Suprapubic skin (tissue), 4 donors: ENCODE data around the gene C2orf42. TPM values are rescaled to one million over a fixed set of nuclear protein-coding genes. Genes with fewer than 3 reads are reported as not detected.
"Not testable (repeated sequence)": the region's sequence is repeated elsewhere in the genome, so short reads cannot be mapped to it uniquely, and the experiment has no call there.

Experiments used
- DNase-seq, 2 donors: peaks; one replicate each; pipeline ENCODE4 v3.0.0-alpha.2; 2019; ENCODE audit warnings: low spot score in 2 of 2
- H3K27ac ChIP-seq: fragments of 200-600 bp; sonication (generic); one replicate; pipeline ENCODE4 v1.5.1; 2019
- H3K27me3 ChIP-seq: fragments of 200-600 bp; sonication (generic); one replicate; pipeline ENCODE4 v1.5.1; 2019
- H3K36me3 ChIP-seq: fragments of 200-600 bp; sonication (generic); one replicate; pipeline ENCODE4 v1.5.1; 2019
- H3K4me1 ChIP-seq: fragments of 200-600 bp; sonication (generic); one replicate; pipeline ENCODE4 v1.5.1; 2019
- H3K4me3 ChIP-seq: fragments of 200-600 bp; sonication (generic); one replicate; pipeline ENCODE4 v1.5.1; 2019; ENCODE audit warnings: mild to moderate bottlenecking
- H3K9me3 ChIP-seq: fragments of 200-600 bp; sonication (generic); one replicate; pipeline ENCODE4 v1.5.1; 2019
- EP300 ChIP-seq: sonication (generic); formaldehyde crosslinking; IDR thresholded peaks from one replicate; pipeline ENCODE4 v1.6.1; 2017; ENCODE audit warnings: antibody characterized with exemption
- POLR2A ChIP-seq, 2 donors: fragments of 450-650 bp; IDR thresholded peaks; one replicate each; pipeline ENCODE4 v1.6.1; 2017; ENCODE audit warnings: antibody characterized with exemption in 2 of 2, mild to moderate bottlenecking in 2 of 2, moderate library complexity in 2 of 2
- POLR2AphosphoS5 ChIP-seq, 3 donors: sonication (generic); formaldehyde crosslinking; IDR thresholded peaks; one replicate each; pipeline ENCODE4 v1.6.1; 2017; ENCODE audit warnings: antibody characterized with exemption in 3 of 3
- WGBS: methylation state at CpG from one replicate; pipeline ENCODE4 v1.1.5; 2018; 5-methylcytosine and 5-hydroxymethylcytosine counted together
- total RNA-seq, 4 donors: library from RNA; depleted of rRNA; stranded (reverse); fragments of >200 nt; gene quantifications; one replicate each; pipeline ENCODE4 v1.1.0, GENCODE V29; 2016
- TF ChIP-seq, protein P1 (sequence below), 2 donors: fragments of 200-600 bp in 1 of 2; fragments of 450-650 bp in 1 of 2; sonication (generic) in 1 of 2; IDR thresholded peaks; one replicate each; pipeline ENCODE4 v1.5.1; 2016 to 2019; ENCODE audit warnings: antibody characterized with exemption in 2 of 2, mild to moderate bottlenecking in 1 of 2, moderate library complexity in 1 of 2

Gene C2orf42
- total RNA-seq, 4 donors from 2014 or later, result 12.4 to 21.6 (median 15.3) TPM

DNA sequence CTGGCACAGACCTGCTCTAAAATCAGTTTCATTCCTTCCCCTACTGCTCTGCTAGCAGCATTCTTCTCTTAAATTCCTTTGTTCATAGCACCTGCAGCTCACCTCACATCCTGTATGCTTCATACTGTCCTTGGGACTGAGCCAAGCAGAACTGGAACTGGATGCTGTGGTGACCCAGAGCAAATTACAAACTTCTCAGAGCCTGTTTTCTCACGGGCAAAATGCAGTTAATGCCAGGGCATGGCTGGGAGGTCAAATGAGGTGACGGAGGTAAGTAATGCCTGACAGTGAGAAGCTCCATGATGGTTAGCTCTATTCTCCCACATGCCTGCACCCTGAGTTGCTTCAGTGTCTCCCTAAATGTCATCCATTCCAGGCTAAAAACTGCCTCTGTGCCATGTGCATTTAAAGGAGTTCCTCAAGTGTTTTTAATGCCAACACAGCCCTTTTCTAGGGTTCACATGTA, 29.7 kb downstream of the C2orf42 start:
- Histone ChIP-seq H3K27me3 (no peaks in the 10 kb centered on the region), H3K4me1 (no peaks in the 10 kb centered on the region), H3K36me3 (peaks cover 80% of the 10 kb centered on the region), H3K4me3 (no peak overlapping the region), H3K27ac (no peak overlapping the region), H3K9me3 (no peaks in the 10 kb centered on the region)
- DNase-seq, result no peak
- WGBS, result 71% methylated on average over 2 of the region's 2 CpGs
- TF ChIP-seq EP300, result no peak
- TF ChIP-seq, protein P1, sequence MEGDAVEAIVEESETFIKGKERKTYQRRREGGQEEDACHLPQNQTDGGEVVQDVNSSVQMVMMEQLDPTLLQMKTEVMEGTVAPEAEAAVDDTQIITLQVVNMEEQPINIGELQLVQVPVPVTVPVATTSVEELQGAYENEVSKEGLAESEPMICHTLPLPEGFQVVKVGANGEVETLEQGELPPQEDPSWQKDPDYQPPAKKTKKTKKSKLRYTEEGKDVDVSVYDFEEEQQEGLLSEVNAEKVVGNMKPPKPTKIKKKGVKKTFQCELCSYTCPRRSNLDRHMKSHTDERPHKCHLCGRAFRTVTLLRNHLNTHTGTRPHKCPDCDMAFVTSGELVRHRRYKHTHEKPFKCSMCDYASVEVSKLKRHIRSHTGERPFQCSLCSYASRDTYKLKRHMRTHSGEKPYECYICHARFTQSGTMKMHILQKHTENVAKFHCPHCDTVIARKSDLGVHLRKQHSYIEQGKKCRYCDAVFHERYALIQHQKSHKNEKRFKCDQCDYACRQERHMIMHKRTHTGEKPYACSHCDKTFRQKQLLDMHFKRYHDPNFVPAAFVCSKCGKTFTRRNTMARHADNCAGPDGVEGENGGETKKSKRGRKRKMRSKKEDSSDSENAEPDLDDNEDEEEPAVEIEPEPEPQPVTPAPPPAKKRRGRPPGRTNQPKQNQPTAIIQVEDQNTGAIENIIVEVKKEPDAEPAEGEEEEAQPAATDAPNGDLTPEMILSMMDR (IDR thresholded peaks at IDR 0.05), result no peak
- no peak for TF ChIP-seq POLR2AphosphoS5 (IDR thresholded peaks at IDR 0.05)
- no peak for TF ChIP-seq POLR2A (IDR thresholded peaks at IDR 0.05)

DNA sequence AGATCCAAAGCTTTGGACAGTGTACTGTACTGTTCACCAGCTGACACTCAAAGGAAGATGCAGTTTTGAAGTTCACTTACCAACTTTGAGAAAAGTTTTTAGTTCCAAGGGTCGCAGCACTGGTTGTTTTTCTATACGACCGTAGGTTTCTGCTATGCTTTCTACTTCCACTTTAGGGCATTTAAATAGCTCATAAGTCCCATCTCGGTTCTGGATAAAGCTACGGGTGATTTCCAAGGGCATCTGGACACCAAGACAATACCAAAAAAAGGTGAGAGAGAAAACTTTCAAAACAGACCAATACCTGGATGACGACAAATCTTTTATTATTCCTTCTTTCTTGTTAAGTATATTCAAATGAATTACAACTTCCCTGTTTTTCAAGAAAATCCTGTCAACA, 30.3 kb downstream of the C2orf42 start:
- Histone ChIP-seq H3K4me1 (no peaks in the 10 kb centered on the region), H3K9me3 (no peaks in the 10 kb centered on the region), H3K36me3 (peaks cover 74% of the 10 kb centered on the region), H3K27me3 (no peaks in the 10 kb centered on the region), H3K27ac (no peak overlapping the region), H3K4me3 (no peak overlapping the region)
- DNase-seq, result no peak
- no peak for TF ChIP-seq POLR2A (IDR thresholded peaks at IDR 0.05)
- TF ChIP-seq EP300, result no peak
- no peak for TF ChIP-seq POLR2AphosphoS5 (IDR thresholded peaks at IDR 0.05)
- TF ChIP-seq, protein P1 (IDR thresholded peaks at IDR 0.05), result no peak
- 93% methylated on average over 6 of the region's 6 CpGs for WGBS

DNA sequence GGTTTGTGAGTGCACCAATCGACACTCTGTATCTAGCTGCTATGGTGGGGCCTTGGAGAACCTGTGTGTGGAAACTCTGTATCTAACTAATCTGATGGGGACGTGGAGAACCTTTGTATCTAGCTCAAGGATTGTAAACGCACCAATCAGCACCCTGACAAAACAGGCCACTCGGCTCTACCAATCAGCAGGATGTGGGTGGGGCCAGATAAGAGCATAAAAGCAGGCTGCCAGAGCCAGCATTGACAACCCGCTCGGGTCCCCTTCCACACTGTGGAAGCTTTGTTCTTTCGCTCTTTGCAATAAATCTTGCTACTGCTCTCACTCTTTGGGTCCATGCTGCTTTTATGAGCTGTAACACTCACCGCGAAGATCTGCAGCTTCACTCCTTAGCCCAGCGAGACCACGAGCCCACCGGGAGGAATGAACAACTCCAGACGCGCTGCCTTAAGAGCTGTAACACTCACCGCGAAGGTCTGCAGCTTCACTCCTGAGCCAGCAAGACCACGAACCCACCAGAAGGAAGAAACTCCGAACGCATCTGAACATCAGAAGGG, 41.6 kb downstream of the C2orf42 start:
- DNase-seq, H3K4me3 ChIP-seq, H3K9me3 ChIP-seq, H3K27ac ChIP-seq, H3K27me3 ChIP-seq: not testable (repeated sequence)
- 92% methylated on average over 18 of the region's 19 CpGs for WGBS
- peaks cover 11% of the 10 kb centered on the region for H3K4me1 ChIP-seq
- peaks cover 14% of the 10 kb centered on the region for H3K36me3 ChIP-seq

DNA sequence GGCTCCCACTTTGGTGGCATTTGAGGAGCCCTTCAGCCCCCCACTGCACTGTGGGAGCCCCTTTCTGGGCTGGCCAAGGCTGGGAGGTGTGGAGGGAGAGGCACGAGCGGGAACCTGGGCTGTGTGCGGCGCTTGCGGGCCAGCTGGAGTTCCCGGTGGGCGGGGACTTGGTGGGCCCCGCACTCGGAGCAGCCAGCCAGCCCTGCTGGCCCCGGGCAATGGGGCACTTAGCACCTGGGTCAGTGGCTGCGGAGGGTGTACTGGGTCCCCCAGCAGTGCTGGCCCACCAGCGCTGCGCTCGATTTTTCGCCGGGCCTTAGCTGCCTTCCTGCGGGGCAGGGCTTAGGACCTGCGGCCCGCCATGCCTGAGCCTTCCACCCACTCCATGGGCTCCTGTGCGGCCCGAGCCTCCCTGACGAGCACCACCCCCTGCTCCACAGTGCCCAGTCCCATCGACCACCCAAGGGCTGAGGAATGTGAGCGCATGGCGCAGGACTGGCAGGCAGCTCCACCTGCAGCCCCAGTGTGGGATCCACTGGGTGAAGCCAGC, 42.5 kb downstream of the C2orf42 start:
- WGBS, result 92% methylated on average over 8 of the region's 25 CpGs
- not testable (repeated sequence) for H3K9me3 ChIP-seq, DNase-seq, H3K27ac ChIP-seq, H3K4me3 ChIP-seq, H3K27me3 ChIP-seq
- peaks cover 14% of the 10 kb centered on the region for H3K36me3 ChIP-seq
- H3K4me1 ChIP-seq, result peaks cover 17% of the 10 kb centered on the region

DNA sequence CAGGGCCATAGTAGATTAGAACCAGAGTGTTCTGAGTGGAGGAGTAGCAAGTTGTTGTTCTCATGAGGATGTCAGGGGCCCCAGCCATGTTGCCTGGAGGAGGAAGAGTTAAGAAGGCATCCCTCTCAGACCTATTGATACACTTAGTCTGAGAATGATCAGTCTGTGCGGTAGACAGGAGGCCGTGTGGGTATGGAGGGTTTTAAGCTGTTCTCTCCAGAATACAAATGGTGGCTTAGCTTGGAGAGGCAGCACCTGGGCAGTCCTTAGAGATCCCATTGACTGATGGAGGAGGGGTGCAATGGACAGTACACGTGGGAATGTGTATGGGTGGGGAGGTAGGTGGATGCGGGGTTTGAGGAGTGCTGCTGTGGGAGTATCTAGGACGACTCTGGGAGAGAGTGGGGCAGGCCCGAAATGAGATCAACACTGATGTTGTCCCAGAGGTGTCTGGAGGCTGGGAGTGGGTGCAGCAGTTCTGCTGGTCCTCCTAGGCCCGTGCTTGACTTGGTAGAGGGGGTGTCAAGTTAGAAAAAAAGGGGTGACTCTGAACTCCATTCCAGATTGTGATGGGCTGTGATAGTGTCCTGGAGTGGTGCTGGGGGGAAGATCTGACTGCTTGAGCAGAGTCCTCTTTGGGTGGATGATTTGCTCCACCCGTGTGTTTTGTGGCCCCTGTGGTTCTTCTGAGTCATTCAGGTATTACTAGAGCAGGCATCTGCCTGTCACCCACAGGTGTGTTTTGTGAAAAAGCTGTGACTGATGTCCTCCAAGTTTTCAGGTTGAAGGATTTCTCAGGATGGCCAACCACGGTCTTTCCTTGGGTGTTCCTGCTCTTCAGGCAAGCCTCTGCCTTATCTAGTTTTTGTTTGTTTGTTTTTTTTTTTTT, 44.7 kb downstream of the C2orf42 start:
- no peaks in the 10 kb centered on the region for H3K27me3 ChIP-seq
- no peak overlapping the region for H3K4me3 ChIP-seq
- peaks cover 30% of the 10 kb centered on the region for H3K4me1 ChIP-seq
- no peaks in the 10 kb centered on the region for H3K9me3 ChIP-seq
- peaks cover 10% of the 10 kb centered on the region for H3K36me3 ChIP-seq
- H3K27ac ChIP-seq, result no peak overlapping the region
- DNase-seq, result no peak
- WGBS, result 72% methylated on average over 9 of the region's 9 CpGs
- no peak for TF ChIP-seq POLR2AphosphoS5 (IDR thresholded peaks at IDR 0.05)
- TF ChIP-seq EP300, result no peak
- TF ChIP-seq, protein P1 (IDR thresholded peaks at IDR 0.05), result no peak
- TF ChIP-seq POLR2A (IDR thresholded peaks at IDR 0.05), result no peak

DNA sequence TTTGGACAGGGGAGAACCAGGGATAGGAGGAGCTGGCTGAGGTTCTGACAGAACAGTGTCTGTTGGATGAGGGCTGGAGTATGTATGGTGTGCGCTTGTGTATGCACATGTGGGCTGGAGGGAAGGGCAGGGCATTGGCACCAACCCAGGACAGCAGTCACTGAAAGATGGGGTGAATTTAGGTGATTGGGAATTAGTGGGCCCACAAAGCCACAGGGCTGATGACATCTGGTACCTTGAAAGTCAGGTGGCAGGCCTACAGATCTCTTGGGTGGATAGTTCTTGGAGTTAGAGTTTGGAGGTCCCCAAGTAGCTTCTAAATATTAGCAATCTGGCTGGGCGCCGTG, 45.7 kb downstream of the C2orf42 start:
- Histone ChIP-seq H3K36me3 (peaks cover 5% of the 10 kb centered on the region), H3K27me3 (no peaks in the 10 kb centered on the region), H3K4me1 (peaks cover 40% of the 10 kb centered on the region), H3K4me3 (no peak overlapping the region), H3K9me3 (no peaks in the 10 kb centered on the region), H3K27ac (no peak overlapping the region)
- no peak for DNase-seq
- 82% methylated on average over 3 of the region's 3 CpGs for WGBS
- TF ChIP-seq, protein P1 (IDR thresholded peaks at IDR 0.05), result no peak
